Fibroblast of mammary gland (primary cell): ENCODE data around the gene NTNG1.

Experiments used
- DNase-seq: peaks from one replicate; pipeline ENCODE4 v3.0.0-alpha.2; 2010; ENCODE audit warnings: low read depth
- H3K4me3 ChIP-seq: 2 replicates; pipeline ENCODE4 v1.5.1; 2011; ENCODE audit warnings: low read depth, mild to moderate bottlenecking, low read length, moderate library complexity; ENCODE audit not compliant: control insufficient read depth
- TF ChIP-seq, protein P1 (sequence below): conservative IDR thresholded peaks from 2 replicates; pipeline ENCODE4 v1.5.1; 2011; ENCODE audit warnings: low read depth, low read length, inconsistent platforms; ENCODE audit not compliant: control insufficient read depth, insufficient read depth

Gene NTNG1

DNA sequence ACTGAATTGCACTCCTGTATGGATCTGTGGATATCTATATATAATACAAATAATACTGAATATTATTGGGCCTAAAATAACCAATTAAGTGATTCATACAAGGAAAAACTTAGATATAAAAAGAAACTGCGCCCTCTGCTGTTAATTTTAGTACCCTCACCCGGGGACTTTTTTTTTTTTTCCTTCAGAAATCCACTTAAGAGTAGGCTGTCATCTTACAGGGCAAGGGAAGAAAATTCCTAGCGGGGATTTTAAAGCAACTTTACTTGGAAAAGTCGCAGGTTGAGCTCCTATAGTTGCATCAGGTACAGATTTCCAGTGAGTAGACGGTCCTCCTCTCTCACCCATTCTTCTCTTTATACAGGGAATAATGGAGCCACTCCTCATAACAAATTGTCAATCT is 1.3 kb downstream of the NTNG1 start:
- H3K4me3 ChIP-seq, result no peak overlapping the region
- peak; percentile 69 for DNase-seq
- TF ChIP-seq, protein P1, sequence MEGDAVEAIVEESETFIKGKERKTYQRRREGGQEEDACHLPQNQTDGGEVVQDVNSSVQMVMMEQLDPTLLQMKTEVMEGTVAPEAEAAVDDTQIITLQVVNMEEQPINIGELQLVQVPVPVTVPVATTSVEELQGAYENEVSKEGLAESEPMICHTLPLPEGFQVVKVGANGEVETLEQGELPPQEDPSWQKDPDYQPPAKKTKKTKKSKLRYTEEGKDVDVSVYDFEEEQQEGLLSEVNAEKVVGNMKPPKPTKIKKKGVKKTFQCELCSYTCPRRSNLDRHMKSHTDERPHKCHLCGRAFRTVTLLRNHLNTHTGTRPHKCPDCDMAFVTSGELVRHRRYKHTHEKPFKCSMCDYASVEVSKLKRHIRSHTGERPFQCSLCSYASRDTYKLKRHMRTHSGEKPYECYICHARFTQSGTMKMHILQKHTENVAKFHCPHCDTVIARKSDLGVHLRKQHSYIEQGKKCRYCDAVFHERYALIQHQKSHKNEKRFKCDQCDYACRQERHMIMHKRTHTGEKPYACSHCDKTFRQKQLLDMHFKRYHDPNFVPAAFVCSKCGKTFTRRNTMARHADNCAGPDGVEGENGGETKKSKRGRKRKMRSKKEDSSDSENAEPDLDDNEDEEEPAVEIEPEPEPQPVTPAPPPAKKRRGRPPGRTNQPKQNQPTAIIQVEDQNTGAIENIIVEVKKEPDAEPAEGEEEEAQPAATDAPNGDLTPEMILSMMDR, result peak; percentile 58

DNA sequence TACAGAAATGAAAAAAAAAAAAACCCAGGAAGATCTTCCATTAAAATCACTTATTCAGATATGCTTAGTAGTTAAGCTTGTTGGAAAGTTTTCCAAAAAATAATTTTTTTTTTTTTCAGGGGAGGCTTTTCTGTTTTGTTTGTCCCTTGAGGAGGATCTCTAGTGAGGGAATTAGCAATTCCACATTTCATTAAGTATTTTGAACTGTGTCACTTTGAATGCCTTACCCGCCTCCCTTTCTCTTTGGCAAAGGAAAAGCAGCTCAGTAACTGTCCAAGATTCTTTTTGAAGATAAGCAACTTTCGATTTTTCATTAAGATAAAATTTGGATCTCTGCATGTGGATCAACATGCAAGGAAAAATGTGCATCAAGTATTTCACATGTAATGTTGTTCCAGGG is 1.8 kb downstream of the NTNG1 start:
- TF ChIP-seq, protein P1, result no peak
- no peak for DNase-seq
- no peak overlapping the region for H3K4me3 ChIP-seq

DNA sequence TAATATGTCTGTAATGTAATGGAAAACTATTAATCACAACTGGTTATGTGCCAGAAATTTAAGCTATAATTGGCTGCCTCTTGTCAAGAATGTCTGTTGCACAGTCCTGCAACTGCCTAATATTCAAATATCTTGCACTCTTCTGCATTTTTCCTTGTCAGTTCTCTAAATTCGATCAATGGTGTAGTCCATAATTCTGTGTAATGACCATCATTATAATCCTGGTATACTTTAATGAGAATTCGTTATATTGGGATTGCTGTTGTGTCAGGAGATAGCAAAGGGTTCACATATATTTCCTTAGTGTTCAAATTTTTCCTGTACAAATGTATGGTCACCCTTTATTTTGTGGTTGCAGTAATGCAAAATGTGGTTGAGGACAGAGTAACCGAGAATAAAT is 4.8 kb downstream of the NTNG1 start:
- DNase-seq, result no peak
- TF ChIP-seq, protein P1, result no peak

DNA sequence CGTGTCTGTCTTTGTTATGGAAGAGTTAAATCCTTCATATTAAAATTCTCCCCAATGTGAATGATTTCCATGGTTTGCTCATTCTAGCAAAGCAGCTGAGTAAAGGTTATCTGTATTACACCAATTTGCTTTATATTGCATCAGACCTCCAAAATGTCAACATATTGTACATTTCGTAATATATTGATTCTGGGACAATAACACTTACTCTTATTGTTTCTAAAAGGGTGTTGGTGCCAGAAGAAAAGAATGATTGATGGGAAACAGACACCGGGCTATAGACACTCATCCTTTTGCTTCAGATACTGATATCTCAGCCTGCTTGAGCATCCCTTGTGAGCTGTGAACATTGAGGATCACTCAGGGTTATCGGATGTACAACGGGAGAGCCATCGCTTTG is 7.0 kb downstream of the NTNG1 start:
- TF ChIP-seq, protein P1, result no peak
- no peak for DNase-seq

More for the DNA sequence above, 4.8 kb downstream of the NTNG1 start:
- no peak overlapping the region for H3K4me3 ChIP-seq

DNA sequence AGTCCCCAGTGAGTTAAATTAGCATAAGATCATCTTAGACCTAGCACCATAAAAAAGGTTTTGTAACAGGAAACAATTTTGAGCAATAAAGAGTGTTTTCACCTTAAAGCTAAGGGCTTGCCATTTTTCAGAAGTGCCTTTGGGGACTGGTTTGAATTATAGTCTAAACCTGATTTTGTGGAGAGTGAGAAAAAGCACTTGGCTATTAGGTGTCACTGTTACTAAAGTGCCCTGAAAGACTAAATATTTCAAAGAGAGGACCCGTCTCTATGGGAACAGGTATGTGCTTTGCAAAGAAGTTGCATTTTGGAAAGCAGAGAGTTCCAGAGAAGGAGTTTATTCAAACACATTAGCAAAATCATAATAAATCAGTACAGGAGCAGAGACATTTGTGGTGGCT is 9.1 kb downstream of the NTNG1 start:
- TF ChIP-seq, protein P1, result no peak
- H3K4me3 ChIP-seq, result no peak overlapping the region
- no peak for DNase-seq

More for the DNA sequence above, 7.0 kb downstream of the NTNG1 start:
- no peak overlapping the region for H3K4me3 ChIP-seq

DNA sequence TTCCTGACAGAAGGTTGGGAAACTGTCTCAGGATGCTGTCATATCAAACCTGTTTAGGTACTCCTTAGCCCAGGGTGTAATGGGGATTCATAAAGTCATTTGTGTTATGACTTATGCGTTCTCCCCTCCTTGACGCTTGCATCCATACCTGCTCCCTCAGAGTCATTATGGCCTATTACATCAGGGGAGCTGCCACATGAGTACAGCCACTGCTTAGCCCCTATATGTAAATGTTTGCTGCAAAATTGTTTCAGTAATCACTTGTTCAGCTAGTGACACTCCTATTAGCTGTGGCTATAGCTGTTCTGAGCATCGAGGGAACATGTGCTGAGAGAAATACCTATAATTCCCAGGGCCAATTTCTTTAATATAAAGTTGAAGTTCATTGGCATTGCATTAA is 10.5 kb downstream of the NTNG1 start:
- no peak overlapping the region for H3K4me3 ChIP-seq
- TF ChIP-seq, protein P1, result no peak
- no peak for DNase-seq

DNA sequence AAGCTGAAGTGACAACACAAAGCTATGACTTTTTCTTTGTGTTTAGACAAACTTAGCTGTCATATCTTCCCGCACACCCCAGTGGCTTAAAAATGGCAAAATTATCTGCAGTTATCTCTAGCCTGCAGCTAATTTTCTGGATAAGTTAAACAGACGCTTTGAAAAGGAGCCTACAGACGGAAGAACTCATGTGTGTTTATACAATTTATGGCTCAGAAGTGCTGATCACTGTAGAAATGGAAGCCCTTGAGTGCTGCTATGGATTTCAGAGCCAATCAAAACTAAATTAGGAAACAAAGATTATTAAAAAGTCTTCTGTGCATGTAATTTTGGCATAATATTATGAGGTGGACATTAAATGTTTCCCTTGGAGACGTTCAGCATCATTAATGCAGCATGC is 11.6 kb downstream of the NTNG1 start:
- TF ChIP-seq, protein P1, result no peak
- no peak for DNase-seq
- no peak overlapping the region for H3K4me3 ChIP-seq
